Activated naive CD8-positive, alpha-beta T cell treated with anti-CD3 and anti-CD28 coated beads, Interleukin-2, amount 50 U/mL, for 16 hours (primary cell): ENCODE measurements around the gene SETBP1.

ENCODE experiments used
- DNase-seq: peaks from one replicate; pipeline ENCODE4 v3.0.0-alpha.2; 2020; ENCODE audit warnings: low read depth, low spot score

The SETBP1 gene

GRCh38 chr18:45024357-45025088, 343.8 kb downstream of the SETBP1 start:
- DNase-seq: no peak

DNA sequence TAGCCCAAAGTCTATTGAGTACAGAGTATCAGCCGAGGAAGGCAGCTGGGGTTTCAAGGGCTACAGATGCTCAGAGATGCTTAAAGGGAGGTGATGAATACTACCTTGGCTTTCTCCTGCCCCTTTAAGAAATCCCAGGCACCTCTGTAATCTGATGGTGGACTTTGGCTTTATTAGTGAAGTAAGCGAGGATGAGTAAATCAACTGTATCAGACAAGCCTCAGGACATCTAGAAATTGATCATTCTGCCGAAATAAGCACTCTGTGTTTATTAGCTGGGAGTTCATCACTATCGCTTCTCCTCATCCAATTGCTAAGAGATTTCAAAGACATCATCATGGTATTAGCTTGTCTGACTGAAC, 344.4 kb downstream of the SETBP1 start:
- no peak for DNase-seq

- no peak for DNase-seq
These were observed 345.5 kb downstream of the SETBP1 start for GRCh38 chr18:45026162-45026561.

GRCh38 chr18:45034179-45034578, 353.5 kb downstream of the SETBP1 start:
- no peak for DNase-seq

- no peak for DNase-seq
These were observed 356.9 kb downstream of the SETBP1 start for GRCh38 chr18:45037618-45038017.

- DNase-seq: no peak
These were observed 358.7 kb downstream of the SETBP1 start for GRCh38 chr18:45039376-45039775.

- DNase-seq: no peak
These were observed 360.2 kb downstream of the SETBP1 start for GRCh38 chr18:45040879-45041278.

GRCh38 chr18:45044787-45045186, 364.1 kb downstream of the SETBP1 start:
- no peak for DNase-seq

- DNase-seq: no peak
These were observed 365.5 kb downstream of the SETBP1 start for GRCh38 chr18:45046228-45046627.

DNA sequence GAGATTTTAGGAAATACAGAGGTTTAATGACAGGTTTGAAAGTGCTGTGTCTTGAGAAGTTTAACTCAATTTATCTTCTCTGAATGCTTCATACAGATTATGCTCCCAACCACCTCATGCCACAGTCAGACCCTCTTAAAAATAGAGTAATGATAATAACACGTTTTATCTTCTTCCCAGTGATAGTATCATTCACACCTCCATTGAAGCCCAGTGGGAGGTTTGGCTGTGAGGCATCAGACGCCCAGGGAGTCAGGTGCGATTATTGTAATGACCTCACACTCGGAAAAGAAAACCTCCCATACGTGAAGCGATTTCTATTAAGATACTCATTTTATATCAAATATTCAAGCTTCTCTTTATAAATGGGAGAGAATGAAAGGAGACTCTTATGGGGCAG, 366.3 kb downstream of the SETBP1 start:
- no peak for DNase-seq

- no peak for DNase-seq
These were observed 369.1 kb downstream of the SETBP1 start for GRCh38 chr18:45049578-45050319.

DNA sequence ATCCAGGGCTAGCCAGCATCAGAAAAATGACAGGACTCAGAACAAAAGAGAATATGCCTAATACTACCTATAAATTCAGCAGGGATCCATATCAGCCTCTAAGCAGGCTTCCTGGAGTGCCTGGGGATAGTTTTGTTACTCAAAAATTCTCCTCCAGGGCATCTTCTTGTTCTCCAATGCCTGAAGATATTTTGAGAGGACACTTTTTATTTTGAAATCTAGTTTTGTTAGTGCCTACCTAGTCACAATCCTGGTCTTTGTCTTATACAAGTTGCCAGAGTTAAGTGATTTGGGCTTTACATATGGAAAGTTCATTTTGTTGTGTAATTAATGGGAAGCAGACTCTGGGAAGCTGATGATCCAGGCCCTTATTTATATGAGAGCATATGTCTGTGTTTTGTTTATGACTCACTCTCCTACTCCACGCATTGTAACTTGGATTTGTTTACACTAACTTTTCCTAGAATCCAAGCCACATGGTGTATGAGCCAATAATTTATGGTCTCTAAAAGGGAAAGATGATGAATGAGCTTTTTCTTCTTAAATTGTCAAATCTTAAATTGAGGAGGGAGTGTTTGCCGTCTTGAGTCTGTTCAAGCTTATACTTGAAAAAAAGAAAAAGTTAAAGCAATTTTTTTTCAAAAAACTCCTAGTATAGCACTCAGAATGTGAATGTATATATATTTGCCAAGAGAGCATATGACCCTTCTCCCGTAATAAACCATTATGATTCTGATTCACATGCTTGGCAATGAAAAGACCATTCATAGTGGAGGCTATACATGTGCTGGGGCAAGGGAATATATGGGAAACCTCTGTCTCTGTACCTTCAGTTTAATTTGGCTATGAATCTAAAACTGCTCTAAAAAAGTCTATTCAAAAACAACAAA, 370.3 kb downstream of the SETBP1 start:
- DNase-seq: no peak

DNA sequence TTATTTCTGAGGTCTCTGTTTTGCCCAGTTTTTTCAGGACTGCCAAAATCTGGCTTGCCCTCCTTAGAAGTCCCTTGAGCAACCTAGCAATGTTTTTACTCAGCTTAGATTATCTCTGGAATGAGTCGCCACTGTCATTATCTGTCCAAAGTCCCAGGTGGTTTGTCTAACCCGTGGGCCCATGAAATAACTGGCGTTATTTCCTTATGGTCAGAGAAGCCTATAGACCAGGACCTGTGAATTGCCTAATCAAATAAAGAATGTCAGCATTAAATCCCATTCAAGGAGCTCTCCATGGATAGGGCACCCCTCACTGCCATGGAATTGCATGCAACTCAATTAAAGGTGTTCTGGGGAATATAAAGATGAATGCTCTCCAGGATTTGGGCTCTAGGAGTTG, 373.9 kb downstream of the SETBP1 start:
- DNase-seq: no peak

DNA sequence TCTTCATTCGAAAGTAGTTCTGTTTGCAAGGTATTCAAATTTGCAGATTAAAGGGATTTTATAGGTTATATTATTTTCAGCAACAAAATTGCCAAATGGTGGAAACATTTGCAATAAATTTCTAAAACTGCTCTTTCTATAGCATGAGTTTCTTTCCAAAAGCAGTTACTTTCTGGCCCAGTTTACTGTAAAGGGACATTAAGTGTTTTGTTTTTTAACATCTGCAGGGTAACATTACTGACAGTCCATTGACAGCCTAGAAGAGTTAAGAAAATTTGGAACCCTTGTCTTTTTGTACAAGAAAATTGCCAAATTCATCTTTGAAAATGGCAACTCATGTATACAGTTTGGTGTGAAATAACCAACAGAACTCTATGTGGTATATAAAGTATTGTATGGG, 375.1 kb downstream of the SETBP1 start:
- DNase-seq: no peak

DNA sequence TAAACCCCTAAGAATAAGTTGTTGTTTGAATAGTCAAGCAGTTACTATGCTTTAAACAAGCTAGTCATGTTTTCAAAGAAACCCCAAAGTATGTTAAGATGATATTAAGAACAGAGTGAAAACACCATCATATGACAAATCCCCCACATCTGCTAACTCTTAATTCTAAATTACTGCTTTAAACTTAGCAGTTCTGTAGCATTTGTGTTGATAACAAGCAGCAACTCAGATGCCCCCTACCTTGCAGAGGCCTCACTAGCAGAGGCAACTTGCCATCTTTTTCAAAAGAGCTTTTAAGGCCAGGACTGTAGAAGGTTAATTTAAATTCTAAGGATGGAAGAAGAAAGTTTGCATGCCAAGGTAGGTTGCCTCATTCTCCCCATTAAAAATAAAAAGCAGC, 376.2 kb downstream of the SETBP1 start:
- DNase-seq: no peak

- DNase-seq: no peak
These were observed 377.4 kb downstream of the SETBP1 start for GRCh38 chr18:45057955-45058600.

GRCh38 chr18:45059695-45060094, 379.0 kb downstream of the SETBP1 start:
- DNase-seq: no peak

GRCh38 chr18:45060102-45060501, 379.4 kb downstream of the SETBP1 start:
- no peak for DNase-seq

- no peak for DNase-seq
These were observed 380.7 kb downstream of the SETBP1 start for GRCh38 chr18:45061359-45061758.

GRCh38 chr18:45063246-45064038, 382.8 kb downstream of the SETBP1 start:
- no peak for DNase-seq

GRCh38 chr18:45066210-45066609, 385.5 kb downstream of the SETBP1 start:
- no peak for DNase-seq
